ENCODE results near the gene TBL1XR1.
"Not testable (repeated sequence)": the region's sequence is repeated elsewhere in the genome, so short reads cannot be mapped to it uniquely, and the experiment has no call there.

Gene TBL1XR1

DNA sequence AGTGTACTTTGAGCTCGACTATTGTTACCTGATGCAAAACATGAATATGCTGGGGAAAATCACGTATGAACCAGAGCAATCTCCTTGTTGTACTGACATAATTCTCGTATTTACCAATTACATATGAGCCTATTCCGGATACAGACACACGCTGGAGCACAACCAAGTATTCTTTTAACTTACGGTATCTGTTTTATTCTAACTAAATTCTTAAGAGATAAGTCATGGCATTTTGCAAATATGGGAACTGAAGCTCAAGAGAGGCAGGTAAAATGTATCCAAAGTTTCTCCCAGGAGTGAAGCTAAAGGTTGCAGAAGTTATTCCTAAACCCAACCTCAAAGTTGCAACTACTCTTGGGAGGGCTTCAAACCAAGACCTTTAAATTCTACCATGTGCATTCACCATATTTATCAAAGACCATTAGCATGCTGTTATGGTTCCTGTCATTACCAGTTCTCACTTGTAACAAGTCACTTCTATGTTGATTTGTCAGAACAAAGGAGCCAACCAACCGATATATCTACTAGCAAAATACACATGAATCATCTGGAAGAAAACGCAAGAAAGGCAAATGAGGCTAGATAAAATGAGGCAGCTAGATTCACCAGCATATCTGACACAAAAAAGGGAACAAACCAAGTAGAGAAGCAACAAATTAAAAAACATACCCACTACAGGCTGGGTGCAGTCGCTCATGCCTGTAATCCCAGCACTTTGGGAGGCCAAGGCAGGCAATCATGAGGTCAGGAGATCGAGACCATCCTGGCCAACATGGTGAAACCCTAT lies 17.8 kb downstream of the TBL1XR1 start:
- no peak for DNase-seq

DNA sequence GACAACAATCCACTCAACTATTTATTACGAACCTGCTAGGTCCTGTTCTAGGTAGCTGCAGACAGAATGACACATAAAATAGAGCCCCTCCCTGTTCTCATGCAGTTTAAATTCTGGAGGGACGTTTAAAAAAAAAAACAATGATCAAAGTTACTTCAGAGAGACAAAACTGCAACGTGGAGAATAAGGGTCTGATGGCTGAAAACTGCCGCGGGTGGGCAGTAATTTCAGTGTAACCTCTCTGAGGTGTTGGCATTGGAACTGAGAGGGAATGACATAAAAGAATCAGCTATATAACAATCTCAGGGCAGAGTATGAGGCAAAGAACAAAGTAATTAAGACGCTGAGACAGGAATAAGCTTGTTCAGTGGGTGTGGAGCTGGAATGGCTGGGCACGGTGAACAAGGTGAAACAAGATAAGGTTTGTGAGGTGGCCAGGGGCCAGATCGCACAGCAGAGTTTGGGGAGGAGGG lies 19.5 kb downstream of the TBL1XR1 start:
- DNase-seq: no peak

DNA sequence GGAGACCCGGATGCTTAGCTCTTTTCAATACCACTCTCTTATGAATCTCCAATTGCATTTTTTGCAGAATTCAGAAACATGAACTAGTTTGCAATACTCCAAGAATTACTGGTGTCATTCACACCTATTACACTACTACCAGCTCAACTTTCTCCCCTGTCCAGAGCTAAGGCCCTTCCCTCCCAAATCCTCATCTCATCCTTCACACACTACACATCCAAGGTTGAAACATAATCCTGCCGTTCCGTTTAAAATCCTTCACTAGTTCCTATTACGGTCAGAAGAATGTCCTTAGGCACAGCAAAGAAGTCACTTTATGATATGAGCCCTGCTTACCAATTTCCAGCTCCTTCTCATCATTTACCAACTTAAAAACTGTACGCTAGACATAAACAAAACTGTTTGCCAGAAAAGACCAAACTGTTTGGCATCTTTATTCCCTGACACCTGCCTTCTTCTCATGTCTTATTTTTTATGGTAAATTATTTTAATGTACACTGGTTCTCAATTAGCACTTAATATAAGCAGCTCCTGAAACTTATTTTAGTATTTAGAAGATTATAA lies 22.6 kb downstream of the TBL1XR1 start:
- no peak for DNase-seq

DNA sequence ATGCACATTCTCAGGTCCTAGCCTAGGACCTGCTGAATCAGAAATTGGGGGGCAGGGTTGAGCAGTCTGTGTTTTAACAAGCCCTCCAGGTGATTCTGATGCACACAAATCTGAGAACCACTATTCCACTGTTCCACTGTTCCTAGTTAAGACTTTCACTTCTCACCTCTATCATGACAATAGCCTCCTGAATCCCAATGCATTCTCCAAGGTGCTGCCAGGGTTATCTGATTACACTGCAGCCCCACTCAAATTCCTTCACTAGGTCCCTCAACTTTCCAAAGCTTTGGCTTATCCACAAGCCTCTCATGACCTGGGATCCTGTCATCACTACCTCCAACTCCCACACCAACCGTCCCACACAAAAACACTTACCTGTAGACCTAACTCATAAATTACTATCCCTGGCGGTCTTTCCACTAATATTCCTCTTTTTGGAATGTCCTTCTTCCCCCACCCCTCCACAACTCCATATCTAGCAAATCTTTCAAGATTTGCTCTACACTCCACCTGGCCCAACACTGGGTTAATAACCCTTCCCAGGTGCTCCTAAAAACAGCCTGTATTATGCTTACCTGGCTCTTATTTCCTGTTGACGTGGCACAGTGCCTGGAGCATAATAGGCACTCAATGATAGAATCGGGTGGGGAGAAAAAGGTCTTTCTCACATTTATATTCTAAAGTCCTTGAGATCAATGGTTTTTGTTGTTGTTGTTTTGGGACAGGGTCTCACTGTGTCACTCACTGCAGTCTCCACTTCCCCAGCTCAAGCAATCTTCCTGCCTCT lies 27.2 kb downstream of the TBL1XR1 start:
- DNase-seq: no peak

DNA sequence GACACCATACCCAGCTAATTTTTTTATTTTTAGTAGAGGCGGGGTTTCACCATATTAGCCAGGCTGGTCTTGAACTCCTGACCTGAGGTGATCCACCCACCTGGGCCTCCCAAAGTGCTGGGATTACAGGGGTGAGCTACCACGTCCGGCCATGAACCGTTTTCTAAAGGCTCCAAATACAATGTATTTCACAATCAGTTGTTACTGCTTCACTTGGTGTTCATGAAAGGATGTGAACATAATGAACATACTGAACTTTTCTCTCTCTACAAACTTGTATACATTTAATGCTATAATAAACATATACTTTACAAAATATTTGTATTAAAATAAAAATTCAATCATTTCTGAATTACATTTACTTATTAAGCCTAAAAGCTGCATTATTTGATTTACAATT lies 28.9 kb downstream of the TBL1XR1 start:
- DNase-seq: no peak

DNA sequence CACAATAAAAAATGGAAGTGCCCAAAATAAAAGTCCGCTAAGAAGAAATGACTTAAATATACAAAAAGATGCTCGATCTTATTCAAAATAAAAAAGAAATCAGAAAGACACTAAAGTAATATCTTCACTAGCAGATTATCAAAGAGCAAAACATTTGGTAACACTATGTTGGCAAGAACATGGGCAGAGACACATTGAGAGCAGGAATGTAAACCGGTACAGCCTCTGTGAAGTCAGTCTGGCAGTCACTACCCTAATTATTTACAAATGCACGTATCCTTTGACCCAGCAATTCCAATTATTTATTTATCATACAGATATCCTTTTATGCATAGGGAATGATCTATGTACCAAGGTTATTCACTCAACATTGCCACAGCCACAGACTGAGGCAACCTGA lies 34.5 kb downstream of the TBL1XR1 start:
- no peak for DNase-seq

DNA sequence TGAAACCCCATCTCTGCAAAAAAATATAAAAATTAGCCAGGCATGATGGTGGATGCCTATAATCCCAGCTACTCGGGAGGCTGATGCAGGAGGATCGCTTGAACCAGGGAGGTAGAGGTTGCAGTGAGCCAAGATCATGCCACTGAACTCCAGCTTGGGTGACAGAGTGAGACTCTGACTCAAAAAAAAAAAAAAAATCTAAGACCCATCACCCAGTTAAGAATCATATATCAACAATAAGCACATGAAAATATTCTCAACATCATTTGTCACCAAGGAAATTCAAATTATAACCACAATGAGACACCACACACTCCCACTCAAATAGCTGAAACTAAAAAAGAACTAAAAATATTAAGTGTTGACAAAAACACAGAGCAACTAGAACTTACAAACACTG lies 35.7 kb downstream of the TBL1XR1 start:
- DNase-seq: not testable (repeated sequence)

DNA sequence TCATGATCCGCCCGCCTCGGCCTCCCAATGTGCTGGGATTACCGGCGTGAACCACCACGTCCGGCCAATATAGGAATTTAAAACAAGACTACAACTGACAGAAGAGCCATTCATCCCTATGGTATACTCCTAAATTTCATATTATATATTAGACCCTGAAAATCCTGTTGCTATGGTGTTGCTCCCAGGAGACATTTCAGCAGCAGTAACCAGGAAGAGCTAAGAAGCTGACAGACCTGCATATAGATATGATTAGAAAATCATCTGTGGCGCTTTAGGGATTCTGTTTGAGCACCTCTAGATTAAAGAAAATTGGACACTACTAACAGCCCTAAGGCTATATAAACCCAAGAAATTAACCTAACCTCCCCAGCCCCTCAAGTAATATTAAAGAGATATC lies 38.8 kb downstream of the TBL1XR1 start:
- no peak for DNase-seq

DNA sequence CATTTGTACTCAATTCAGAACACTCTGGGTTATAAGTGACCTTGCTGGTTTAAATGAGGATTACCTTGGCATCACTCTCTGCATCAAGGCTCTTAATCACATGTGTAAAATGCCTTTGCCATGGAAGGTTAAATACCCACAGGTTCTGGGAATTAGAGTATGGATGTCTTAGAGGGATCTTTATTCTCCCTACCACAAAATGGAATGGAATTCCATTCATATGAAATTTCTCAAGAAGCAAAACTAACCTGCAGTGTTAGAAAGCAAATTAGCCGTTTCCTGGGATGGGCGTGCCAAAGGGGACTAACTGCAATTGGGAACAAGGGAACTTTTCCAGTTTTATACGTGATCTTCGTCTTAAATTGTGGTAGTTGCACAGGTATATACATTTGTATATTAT lies 39.8 kb downstream of the TBL1XR1 start:
- DNase-seq: no peak

DNA sequence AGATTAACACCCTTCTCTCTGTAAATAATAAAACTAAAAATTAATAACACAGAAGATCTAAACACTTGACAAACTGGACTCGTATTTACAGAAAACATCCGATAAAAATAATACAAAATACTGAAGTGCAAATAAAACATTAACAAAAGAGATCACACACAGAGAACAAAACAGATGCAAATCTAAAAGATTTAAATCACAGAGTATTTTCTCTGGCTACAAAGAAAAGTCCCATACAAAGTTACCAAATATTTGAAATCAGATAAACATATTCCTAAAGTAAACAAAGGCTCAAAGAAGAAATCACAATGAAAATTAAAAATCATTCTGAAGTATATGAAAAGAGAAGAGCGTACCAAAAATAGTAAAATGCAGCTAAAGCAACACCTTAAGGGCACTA lies 42.5 kb downstream of the TBL1XR1 start:
- DNase-seq: no peak

DNA sequence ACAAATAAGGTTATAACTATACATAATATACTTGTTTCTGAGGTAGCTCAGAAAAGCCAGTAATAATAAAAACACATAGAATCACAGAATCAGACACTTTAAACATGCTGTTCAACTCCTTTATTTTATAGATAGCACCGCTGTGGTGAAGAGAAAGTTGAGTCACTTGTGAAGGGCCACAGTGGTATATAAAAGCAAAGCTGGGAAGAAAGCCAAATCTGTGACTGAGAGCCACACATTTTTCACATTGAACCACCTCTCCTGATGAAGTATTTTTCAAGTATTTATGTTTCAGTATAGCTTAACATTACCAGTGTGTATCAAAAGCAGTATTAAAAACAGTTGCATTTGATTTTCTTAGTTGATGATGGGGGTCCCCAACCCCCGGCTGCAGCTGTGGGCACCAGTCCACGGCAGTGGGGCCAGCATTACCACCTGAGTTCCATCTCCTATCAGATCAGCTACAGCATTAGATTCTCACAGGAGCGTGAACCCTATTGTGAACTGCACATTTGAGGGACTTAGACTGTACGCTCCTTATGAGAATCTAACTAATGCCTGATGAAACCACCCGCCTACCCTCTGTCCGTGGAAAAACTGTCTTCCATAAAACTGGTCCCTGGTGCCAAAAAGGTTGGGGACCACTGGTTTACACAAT lies 46.2 kb downstream of the TBL1XR1 start:
- DNase-seq: no peak

DNA sequence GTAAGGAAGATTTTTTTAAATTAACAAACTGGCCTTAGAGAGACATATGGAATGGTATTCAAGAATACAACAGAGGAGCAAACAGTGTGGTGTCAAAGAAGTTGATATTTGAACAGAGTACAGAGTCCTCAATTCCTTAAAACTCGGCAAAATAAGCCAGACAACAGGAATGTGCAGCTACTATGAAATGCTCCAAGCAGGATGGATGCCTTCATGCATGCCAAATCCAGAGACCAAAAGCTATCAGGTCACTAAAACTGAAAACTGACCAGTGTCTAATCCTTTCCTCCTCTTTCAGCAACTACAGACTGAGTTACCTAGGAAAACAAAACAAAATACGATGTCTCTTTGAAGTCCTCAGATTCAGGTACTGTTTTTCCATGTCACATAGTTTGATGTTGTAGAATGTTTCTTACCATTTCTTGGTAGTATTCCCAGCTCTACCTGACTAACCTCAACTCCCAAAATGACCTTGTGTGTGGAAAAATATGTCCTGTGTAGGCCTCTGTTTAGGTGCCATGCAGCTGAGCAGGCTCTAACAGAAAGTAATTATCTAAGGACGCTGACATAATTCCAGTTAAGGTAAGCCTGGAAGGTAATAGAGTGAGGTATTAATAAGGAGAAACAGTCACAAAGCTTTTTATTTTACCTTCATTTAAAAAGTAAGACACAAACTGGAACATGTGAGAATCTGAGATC lies 46.9 kb downstream of the TBL1XR1 start:
- DNase-seq: no peak

DNA sequence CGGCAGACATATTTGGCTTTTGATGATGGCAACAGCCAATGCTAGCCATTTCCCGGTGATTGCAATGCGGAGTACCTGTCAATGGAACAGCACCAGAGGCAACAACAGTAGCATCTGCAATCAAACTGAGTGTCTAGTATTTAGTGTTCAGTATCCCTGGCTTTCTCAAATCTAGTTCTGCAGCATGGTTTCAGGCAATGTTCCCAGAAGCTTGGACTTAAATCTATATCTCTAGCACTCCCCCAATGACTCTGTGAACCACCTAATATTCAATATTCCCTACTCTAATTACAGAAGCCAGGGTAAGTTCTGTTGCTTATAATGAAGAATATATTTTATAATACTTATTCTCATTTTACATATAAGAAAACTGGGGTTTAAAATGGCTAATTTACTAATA lies 48.2 kb downstream of the TBL1XR1 start:
- DNase-seq: no peak

DNA sequence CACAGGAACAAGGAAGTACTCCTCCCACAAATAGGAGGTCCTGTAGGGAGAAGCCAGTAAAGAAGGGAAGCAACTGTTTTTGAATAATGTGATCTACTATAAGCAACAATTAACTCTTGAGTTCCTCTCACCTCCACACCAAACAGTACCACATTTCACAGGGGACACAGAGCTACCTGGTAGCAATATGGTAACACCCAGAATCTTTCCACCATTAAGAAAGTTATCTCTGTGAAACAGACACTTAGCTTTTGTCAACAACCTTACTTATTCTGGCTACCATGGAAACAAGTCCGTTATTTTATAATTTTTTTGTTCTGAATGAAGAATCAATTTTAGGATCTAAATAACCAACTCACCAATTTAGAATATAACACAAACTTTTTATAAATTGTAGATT lies 49.5 kb downstream of the TBL1XR1 start:
- DNase-seq: no peak

DNA sequence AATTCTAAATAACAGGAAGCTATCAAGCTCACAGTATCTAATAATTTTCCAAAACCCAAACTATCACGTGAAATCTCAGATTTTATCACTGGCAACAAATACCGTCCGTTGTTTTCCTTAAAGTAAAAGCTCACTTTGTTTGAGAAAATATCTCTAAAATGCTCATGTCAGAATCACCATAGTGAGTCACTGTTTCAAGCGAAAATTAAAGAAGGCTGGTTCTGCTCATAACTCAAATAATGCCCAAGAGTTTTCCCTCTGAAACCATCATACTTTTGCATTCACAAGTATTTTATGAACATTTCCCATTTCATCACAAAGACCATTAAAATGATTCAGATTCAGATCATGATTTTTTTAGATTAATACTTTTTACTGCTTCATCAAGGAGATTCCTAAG lies 50.6 kb downstream of the TBL1XR1 start:
- no peak for DNase-seq

DNA sequence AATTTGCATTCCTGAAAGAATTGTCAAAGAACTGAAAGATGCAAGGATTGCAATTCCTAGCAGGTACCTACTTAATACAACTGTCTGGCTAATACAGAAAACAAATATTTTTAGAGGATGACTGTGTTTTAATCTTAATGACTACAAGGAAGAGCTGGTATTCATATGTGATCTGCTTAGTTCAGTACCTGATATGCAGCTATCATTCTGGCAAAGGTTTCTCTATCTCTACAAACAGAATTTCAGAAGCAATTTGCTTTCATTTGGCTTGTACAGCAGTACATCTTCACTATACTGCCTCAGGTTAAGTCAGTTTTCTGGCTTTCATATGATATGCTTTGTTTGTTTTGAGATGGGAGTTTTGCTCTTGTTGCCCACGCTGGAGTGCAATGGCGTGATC lies 51.3 kb downstream of the TBL1XR1 start:
- DNase-seq: no peak

DNA sequence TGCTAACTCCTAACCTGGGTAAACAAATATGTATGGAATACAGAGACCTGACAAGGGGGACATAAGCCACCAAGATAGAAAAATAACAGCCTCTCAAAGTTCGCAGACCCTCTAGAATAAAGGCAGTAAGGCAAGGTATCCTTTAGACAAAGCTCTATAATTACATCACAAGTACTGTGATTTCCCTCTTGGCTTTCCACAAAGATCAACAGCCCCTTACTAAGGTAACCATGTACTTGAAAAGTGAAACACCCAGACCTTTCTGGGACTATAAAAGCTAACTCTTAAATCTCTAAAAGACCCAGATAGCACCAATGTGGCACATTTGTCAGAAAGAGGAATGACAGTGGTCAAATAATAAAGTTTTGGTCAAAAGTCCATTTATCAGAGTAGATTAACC lies 51.9 kb downstream of the TBL1XR1 start:
- DNase-seq: no peak

DNA sequence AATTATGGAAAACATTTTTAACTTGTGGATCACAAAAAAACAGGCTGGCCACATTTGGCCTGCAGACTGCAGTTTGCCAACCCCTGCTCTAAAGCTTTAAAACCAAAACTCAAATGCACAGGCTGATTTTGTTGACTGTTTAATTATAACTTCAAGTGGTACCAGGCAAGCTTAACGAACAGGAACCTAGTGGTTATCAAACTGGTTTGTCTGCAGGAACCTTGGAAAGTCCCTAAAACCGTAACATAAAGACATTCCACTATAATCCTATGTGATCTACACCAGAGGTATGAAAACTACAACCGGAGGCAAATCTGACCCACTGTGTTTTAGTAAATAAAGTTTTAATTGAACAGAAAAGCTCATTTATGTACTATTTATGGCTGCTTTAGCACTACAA lies 52.4 kb downstream of the TBL1XR1 start:
- no peak for DNase-seq

DNA sequence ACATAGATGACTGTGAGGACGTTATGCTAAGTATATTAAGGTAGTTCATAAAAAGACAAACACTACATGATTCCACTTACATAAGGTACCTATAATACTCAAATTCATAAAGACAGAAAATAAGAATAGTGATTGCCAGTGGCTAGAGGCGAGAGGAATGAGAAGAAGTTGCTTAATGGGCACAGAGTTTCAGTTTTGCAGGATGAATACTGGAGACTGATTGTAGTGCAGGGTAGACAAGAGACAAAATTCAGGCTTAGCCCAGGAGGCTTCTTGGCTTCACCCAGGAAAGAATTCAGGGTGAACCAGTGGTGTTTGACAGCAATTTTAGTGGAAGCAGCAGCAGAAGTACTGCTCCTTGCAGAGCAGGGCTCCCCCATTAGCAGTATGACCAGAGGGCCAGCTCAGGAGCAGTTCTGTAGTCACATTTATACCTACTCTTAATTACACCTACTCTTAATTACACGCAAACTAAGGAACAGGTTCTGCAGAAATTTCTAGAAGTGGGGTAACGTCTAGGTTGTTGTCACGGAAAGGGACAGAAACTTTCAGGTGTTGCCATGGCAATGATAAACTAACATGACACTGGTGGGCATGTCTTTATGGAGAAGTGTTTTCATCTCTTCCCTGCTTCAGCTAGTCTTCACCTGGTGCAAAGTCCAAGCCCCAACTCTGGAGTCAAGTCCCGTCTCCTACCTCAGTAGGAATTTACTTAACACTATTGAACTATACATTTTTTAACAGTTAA lies 55.2 kb downstream of the TBL1XR1 start:
- DNase-seq: no peak

DNA sequence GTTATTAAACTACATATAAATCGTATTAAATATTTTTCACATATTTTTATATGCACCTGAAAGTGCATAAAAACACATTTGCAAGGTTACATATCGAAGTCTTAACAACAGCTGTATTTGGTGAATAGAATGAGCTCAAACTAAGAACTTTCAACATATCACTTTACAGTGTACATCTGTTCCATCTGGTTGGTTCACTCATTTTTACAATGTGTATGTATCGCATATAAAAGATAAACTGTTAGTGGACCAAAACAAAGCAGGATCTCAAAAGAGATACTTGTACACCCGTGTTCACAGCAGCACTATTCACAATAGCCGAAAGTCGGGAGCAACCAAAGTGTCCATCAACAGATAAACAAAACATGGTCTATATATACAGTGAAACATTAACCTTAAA lies 55.8 kb downstream of the TBL1XR1 start:
- no peak for DNase-seq

DNA sequence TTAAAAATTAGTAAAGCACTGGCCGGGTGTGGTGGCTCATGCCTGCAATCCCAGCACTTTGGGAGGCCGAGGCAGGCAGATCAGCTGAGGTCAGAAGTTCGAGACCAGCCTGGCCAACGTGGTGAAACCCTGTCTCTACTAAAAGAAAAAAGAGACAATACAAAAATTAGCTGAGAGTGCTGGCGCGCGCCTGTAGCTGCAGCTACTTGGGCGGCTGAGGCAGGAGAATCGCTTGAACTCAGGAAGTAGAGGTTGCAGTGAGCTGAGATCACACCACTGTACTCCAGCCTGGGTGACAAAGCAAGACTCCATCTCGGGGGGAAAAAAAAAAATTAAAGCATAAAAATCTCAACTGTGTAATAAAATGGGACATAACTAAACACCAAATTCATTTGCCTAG lies 58.1 kb downstream of the TBL1XR1 start:
- not testable (repeated sequence) for DNase-seq

Measured in GOT3 (cell line).